HCT116 (cell line): ENCODE measurements around the gene RPS10. TPM values are rescaled to one million over a fixed set of nuclear protein-coding genes. Genes with fewer than 3 reads are reported as not detected.

Source experiments
- POLR2AphosphoS5 ChIP-seq: IDR thresholded peaks from 2 replicates; pipeline ENCODE4 v1.6.1; 2011; ENCODE audit warnings: mild to moderate bottlenecking, low read depth, low read length, moderate library complexity
- total RNA-seq: library from RNA; stranded (reverse); gene quantifications from one replicate; pipeline ENCODE4 v1.2.1, GENCODE V29; 2021; ENCODE audit not compliant: unreplicated experiment

RPS10 gene
- total RNA-seq, 1 experiment from 2014 or later: 1,863 TPM

- TF ChIP-seq POLR2AphosphoS5: no peak
Measured at GRCh38 chr6:34369385-34369784, 56.5 kb downstream of the RPS10 start (continued).

Other genes with a start within 250 kb of the RPS10 start
- 2,459 TPM for gene HMGA1, start 189.2 kb downstream of the RPS10 start, total RNA-seq
- 25.1 TPM for gene SMIM29, start 177.1 kb downstream of the RPS10 start, total RNA-seq
- gene NUDT3, start 33.4 kb downstream of the RPS10 start, total RNA-seq: 25.2 TPM
- gene PACSIN1, start 40.0 kb upstream of the RPS10 start, total RNA-seq: 5.0 TPM
- 0.39 TPM for gene SPDEF, start 130.3 kb upstream of the RPS10 start, total RNA-seq